Gastrocnemius medialis (tissue), 4 donors: ENCODE measurements around the gene PRRT2. TPM values are rescaled to one million over a fixed set of nuclear protein-coding genes. Genes with fewer than 3 reads are reported as not detected.
"Not testable (repeated sequence)": the region's sequence is repeated elsewhere in the genome, so short reads cannot be mapped to it uniquely, and the experiment has no call there.

ENCODE experiments used
- ATAC-seq, 2 donors: fragments of 150-250 bp; one replicate each; pipeline ENCODE4 v1.9.1; 2016
- DNase-seq, 2 donors: peaks; one replicate each; pipeline ENCODE4 v3.0.0-alpha.2; 2019
- H3K27ac ChIP-seq, 4 donors: fragments of 200-600 bp; sonication (generic); 1 replicate in 1 of 4; 2 replicates in 3 of 4; pipeline ENCODE4 v1.5.1; 2016 to 2018; ENCODE audit warnings: mild to moderate bottlenecking in 2 of 4, moderate library complexity in 1 of 4
- H3K27me3 ChIP-seq, 3 donors: fragments of 200-600 bp; sonication (generic) in 2 of 3; 1 replicate in 1 of 3; 2 replicates in 2 of 3; pipeline versions ENCODE4 v1.5.1 to v1.6.0; 2016 to 2019; ENCODE audit warnings: mild to moderate bottlenecking in 1 of 3, moderate library complexity in 1 of 3
- H3K36me3 ChIP-seq, 2 donors: fragments of 200-600 bp; sonication (generic) in 1 of 2; one replicate each; pipeline ENCODE4 v1.5.1; 2017 to 2018
- H3K4me1 ChIP-seq, 2 donors: fragments of 200-600 bp; sonication (generic) in 1 of 2; one replicate each; pipeline ENCODE4 v1.5.1; 2016 to 2017; ENCODE audit warnings: mild to moderate bottlenecking in 2 of 2
- H3K4me3 ChIP-seq, 4 donors: fragments of 200-600 bp; sonication (generic) in 3 of 4; 1 replicate in 1 of 4; 2 replicates in 3 of 4; pipeline ENCODE4 v1.5.1; 2016 to 2019; ENCODE audit warnings: mild to moderate bottlenecking in 2 of 4
- H3K9me3 ChIP-seq, 3 donors: fragments of 200-600 bp; sonication (generic) in 2 of 3; 1 replicate in 1 of 3; 2 replicates in 2 of 3; pipeline ENCODE4 v1.5.1; 2016 to 2019
- CTCF ChIP-seq, 5 experiments: fragments of 450-650 bp in 3 of 5; fragments of 200-600 bp in 2 of 5; sonication (generic) in 2 of 5; IDR thresholded peaks in 4 of 5; conservative IDR thresholded peaks in 1 of 5; 1 replicate in 4 of 5; 2 replicates in 1 of 5; pipeline ENCODE4 v1.5.1; 2016 to 2019; ENCODE audit warnings: antibody characterized with exemption in 5 of 5, mild to moderate bottlenecking in 3 of 5, moderate library complexity in 3 of 5
- POLR2A ChIP-seq, 2 donors: fragments of 450-650 bp; IDR thresholded peaks; one replicate each; pipeline ENCODE4 v1.6.1; 2017; ENCODE audit warnings: antibody characterized with exemption in 2 of 2, mild to moderate bottlenecking in 2 of 2, moderate library complexity in 2 of 2
- in situ Hi-C, 4 donors: fragments of 200-750 bp; cut with MboI; loops; one replicate each; pipeline versions ENCODE4 v1.15.0 to v1.8.0; 2017; ENCODE audit warnings: low sequenced_read_pairs in 4 of 4
- intact Hi-C: fragments of 100-400 bp; cut with DNase I; formaldehyde crosslinking; loops from one replicate; pipeline ENCODE4 v1.15.1; 2023; ENCODE audit warnings: low total_unique reads
- total RNA-seq, 4 donors: library from RNA; depleted of rRNA; stranded (reverse); fragments of >200 nt; gene quantifications; one replicate each; pipeline versions ENCODE4 v1.1.0 to v1.2.3, GENCODE V29; 2016

Gene PRRT2
- total RNA-seq, 4 donors from 2014 or later = 3.5 TPM; not detected in 3

- ATAC-seq (no peak), DNase-seq (no peak)
- no peak overlapping the region for H3K4me3 ChIP-seq
- TF ChIP-seq CTCF (IDR thresholded peaks at IDR 0.05 in 4 of 5, conservative IDR thresholded peaks at IDR 0.05 in 1 of 5) = no peak
- no peak for TF ChIP-seq POLR2A (IDR thresholded peaks at IDR 0.05)
- H3K27ac ChIP-seq = no peak overlapping the region
- intact Hi-C loops = no loop called here
- H3K36me3 ChIP-seq = no peaks in the 10 kb centered on the region
- in situ Hi-C loops = no loop called here
- H3K4me1 ChIP-seq = peaks cover 0 to 3% of the 10 kb centered on the region in 2 donors
- H3K27me3 ChIP-seq = no peaks in the 10 kb centered on the region
- H3K9me3 ChIP-seq = no peaks in the 10 kb centered on the region
Measured at GRCh38 chr16:29767062-29767461, 44.9 kb upstream of the PRRT2 start.

- intact Hi-C loops (no loop called here), in situ Hi-C loops (no loop called here)
- H3K4me1 ChIP-seq = peaks cover 0 to 3% of the 10 kb centered on the region in 2 donors
- H3K4me3 ChIP-seq = no peak overlapping the region
- TF ChIP-seq CTCF (IDR thresholded peaks at IDR 0.05 in 4 of 5, conservative IDR thresholded peaks at IDR 0.05 in 1 of 5) (no peak), POLR2A (IDR thresholded peaks at IDR 0.05) (no peak)
- no peak for ATAC-seq
- H3K27ac ChIP-seq = no peak overlapping the region
- no peaks in the 10 kb centered on the region for H3K9me3 ChIP-seq
- DNase-seq = no peak
- no peaks in the 10 kb centered on the region for H3K27me3 ChIP-seq
- no peaks in the 10 kb centered on the region for H3K36me3 ChIP-seq
Measured at GRCh38 chr16:29769507-29769906, 42.5 kb upstream of the PRRT2 start.

GRCh38 chr16:29770250-29770929, 41.6 kb upstream of the PRRT2 start:
- no peak for TF ChIP-seq POLR2A (IDR thresholded peaks at IDR 0.05)
- TF ChIP-seq CTCF (IDR thresholded peaks at IDR 0.05 in 4 of 5, conservative IDR thresholded peaks at IDR 0.05 in 1 of 5) = no peak
- in situ Hi-C loops (no loop called here), intact Hi-C loops (no loop called here)
- Histone ChIP-seq H3K27ac (no peak overlapping the region), H3K9me3 (no peaks in the 10 kb centered on the region), H3K4me1 (peaks cover 0 to 1% of the 10 kb centered on the region in 2 donors), H3K4me3 (no peak overlapping the region), H3K27me3 (no peaks in the 10 kb centered on the region), H3K36me3 (no peaks in the 10 kb centered on the region)
- ATAC-seq (no peak), DNase-seq (no peak)

GRCh38 chr16:29772330-29772729, 39.7 kb upstream of the PRRT2 start:
- DNase-seq, H3K27ac ChIP-seq, H3K27me3 ChIP-seq, in situ Hi-C loops, H3K9me3 ChIP-seq, intact Hi-C loops, ATAC-seq, H3K4me3 ChIP-seq, H3K4me1 ChIP-seq, H3K36me3 ChIP-seq: not testable (repeated sequence)

- Histone ChIP-seq H3K4me1 (no peaks in the 10 kb centered on the region), H3K27ac (no peak overlapping the region), H3K36me3 (no peaks in the 10 kb centered on the region), H3K9me3 (no peaks in the 10 kb centered on the region), H3K4me3 (no peak overlapping the region), H3K27me3 (peaks cover 0 to 4% (median 0%) of the 10 kb centered on the region in 3 donors)
- intact Hi-C loops (no loop called here), in situ Hi-C loops (no loop called here)
- ATAC-seq (no peak), DNase-seq (no peak)
- TF ChIP-seq CTCF (IDR thresholded peaks at IDR 0.05 in 4 of 5, conservative IDR thresholded peaks at IDR 0.05 in 1 of 5) (no peak), POLR2A (IDR thresholded peaks at IDR 0.05) (no peak)
Measured at GRCh38 chr16:29774730-29775129, 37.3 kb upstream of the PRRT2 start.
